SU-DHL-6 (cell line): ENCODE measurements around the gene TMED9.

Source experiments
- H2AFZ ChIP-seq: fragments of 200-600 bp; sonication (generic); 2 replicates; pipeline ENCODE4 v1.6.1; 2014; ENCODE audit warnings: low read depth, mild to moderate bottlenecking, moderate library complexity, mixed read lengths, antibody characterized with exemption, low read length; ENCODE audit not compliant: severe bottlenecking
- H3F3A ChIP-seq: fragments of 200-600 bp; shearing (Covaris generic); 2 replicates; pipeline ENCODE4 v1.6.0; 2016; ENCODE audit warnings: antibody characterized with exemption, mild to moderate bottlenecking; ENCODE audit not compliant: insufficient read depth
- H3K27ac ChIP-seq: fragments of 200-600 bp; sonication (generic); 2 replicates; pipeline ENCODE4 v1.5.1; 2016; ENCODE audit warnings: low read depth, mild to moderate bottlenecking, low read length, moderate library complexity, mixed read lengths
- H3K27me3 ChIP-seq: fragments of 200-600 bp; sonication (generic), shearing (Covaris generic); 2 replicates; pipeline ENCODE4 v1.6.0; 2014; ENCODE audit warnings: mild to moderate bottlenecking, low read length
- H3K36me3 ChIP-seq: fragments of 200-600 bp; sonication (generic); 2 replicates; pipeline ENCODE4 v1.6.1; 2014; ENCODE audit warnings: mild to moderate bottlenecking, low read length, mixed read lengths
- H3K4me2 ChIP-seq: fragments of 300-600, 200-600 bp; shearing (Covaris generic), sonication (generic); 2 replicates; pipeline ENCODE4 v1.6.0; 2014; ENCODE audit warnings: low read length, low read depth, mild to moderate bottlenecking; ENCODE audit not compliant: poor library complexity, severe bottlenecking
- H3K4me3 ChIP-seq: fragments of 200-600 bp; sonication (generic); 2 replicates; pipeline ENCODE4 v1.5.1; 2014; ENCODE audit warnings: antibody characterized with exemption, low read length, mild to moderate bottlenecking, mixed read lengths; ENCODE audit not compliant: insufficient read depth, poor library complexity, severe bottlenecking
- H3K79me2 ChIP-seq: fragments of 200-600 bp; sonication (generic); 2 replicates; pipeline ENCODE4 v1.6.1; 2014; ENCODE audit warnings: mild to moderate bottlenecking, low read length, moderate library complexity; ENCODE audit not compliant: insufficient read depth
- H3K9ac ChIP-seq: fragments of 200-600 bp; sonication (generic); 2 replicates; pipeline ENCODE4 v1.7.0; 2014; ENCODE audit warnings: mild to moderate bottlenecking, low read length
- H3K9me2 ChIP-seq: fragments of 200-600 bp; sonication (generic); replicated peaks from 2 replicates; pipeline ENCODE4 v1.6.1; 2014; ENCODE audit warnings: low read length; ENCODE audit not compliant: insufficient read depth
- H3K9me3 ChIP-seq: fragments of 200-600 bp; sonication (generic); 2 replicates; pipeline ENCODE4 v1.6.1; 2014; ENCODE audit warnings: low read length, mixed read lengths; ENCODE audit not compliant: insufficient read depth
- H4K20me1 ChIP-seq: fragments of 200-600 bp; sonication (generic); 2 replicates; pipeline ENCODE4 v1.6.1; 2014; ENCODE audit warnings: low read depth, mild to moderate bottlenecking, antibody characterized with exemption, low read length, moderate library complexity, mixed read lengths
- CTCF ChIP-seq: fragments of 200-600 bp; sonication (generic); IDR thresholded peaks from one replicate; pipeline ENCODE4 v1.5.1; 2017; ENCODE audit warnings: antibody characterized with exemption, mild to moderate bottlenecking, low read length, moderate library complexity; ENCODE audit not compliant: insufficient read depth, poor library complexity, severe bottlenecking
- EZH2phosphoT487 ChIP-seq: fragments of 200-600 bp; sonication (generic), shearing (Covaris generic); conservative IDR thresholded peaks from 2 replicates; pipeline ENCODE4 v1.6.1; 2018; ENCODE audit warnings: mild to moderate bottlenecking, antibody characterized with exemption, low read length, moderate library complexity, mixed read lengths

Gene TMED9

GRCh38 chr5:177576169-177576568 lies 15.8 kb upstream of the TMED9 start:
- H3K4me2 ChIP-seq: no peak overlapping the region
- no peaks in the 10 kb centered on the region for H3K36me3 ChIP-seq
- H2AFZ ChIP-seq: no peak overlapping the region
- H3K9me3 ChIP-seq: no peaks in the 10 kb centered on the region
- H3K9me2 ChIP-seq: no peaks in the 10 kb centered on the region
- H3F3A ChIP-seq: no peaks in the 10 kb centered on the region
- no peak for TF ChIP-seq EZH2phosphoT487
- TF ChIP-seq CTCF: no peak
- no peak overlapping the region for H3K27ac ChIP-seq
- H3K9ac ChIP-seq: no peak overlapping the region
- H3K27me3 ChIP-seq: no peaks in the 10 kb centered on the region
- H3K79me2 ChIP-seq: no peaks in the 10 kb centered on the region
- no peaks in the 10 kb centered on the region for H4K20me1 ChIP-seq
- H3K4me3 ChIP-seq: no peak overlapping the region

GRCh38 chr5:177578316-177578715 lies 13.7 kb upstream of the TMED9 start:
- TF ChIP-seq EZH2phosphoT487: no peak
- no peak for TF ChIP-seq CTCF
- H3K9me3 ChIP-seq: no peaks in the 10 kb centered on the region
- no peaks in the 10 kb centered on the region for H3K27me3 ChIP-seq
- H3F3A ChIP-seq: no peaks in the 10 kb centered on the region
- H3K36me3 ChIP-seq: no peaks in the 10 kb centered on the region
- H2AFZ ChIP-seq: no peak overlapping the region
- no peak overlapping the region for H3K27ac ChIP-seq
- H3K4me3 ChIP-seq: no peak overlapping the region
- H4K20me1 ChIP-seq: no peaks in the 10 kb centered on the region
- no peak overlapping the region for H3K4me2 ChIP-seq
- no peaks in the 10 kb centered on the region for H3K79me2 ChIP-seq
- no peaks in the 10 kb centered on the region for H3K9me2 ChIP-seq
- no peak overlapping the region for H3K9ac ChIP-seq

GRCh38 chr5:177588413-177588909 lies 3.5 kb upstream of the TMED9 start:
- TF ChIP-seq EZH2phosphoT487 (no peak), CTCF (no peak)

More at GRCh38 chr5:177588413-177588909, 3.5 kb upstream of the TMED9 start:
- no peak overlapping the region for H3K4me3 ChIP-seq
- no peaks in the 10 kb centered on the region for H3K27me3 ChIP-seq
- H3K9me3 ChIP-seq: no peaks in the 10 kb centered on the region
- H3K79me2 ChIP-seq: peaks cover 12% of the 10 kb centered on the region
- no peak overlapping the region for H3K27ac ChIP-seq
- no peaks in the 10 kb centered on the region for H3K9me2 ChIP-seq
- no peaks in the 10 kb centered on the region for H4K20me1 ChIP-seq
- no peak overlapping the region for H3K4me2 ChIP-seq
- H3F3A ChIP-seq: 0 out of 2 replicates have a peak, but pooled peaks cover 4% of the 10 kb centered on the region
- no peak overlapping the region for H2AFZ ChIP-seq
- no peaks in the 10 kb centered on the region for H3K36me3 ChIP-seq
- no peak overlapping the region for H3K9ac ChIP-seq
